DOHH2 (cell line): ENCODE data around the gene RBM26.

Experiments
- H3F3A ChIP-seq: fragments of 200-600 bp; sonication (generic), shearing (Covaris generic); 2 replicates; pipeline ENCODE4 v1.6.0; 2016; ENCODE audit warnings: antibody characterized with exemption, mild to moderate bottlenecking; ENCODE audit not compliant: control insufficient read depth, insufficient read depth
- H3K27ac ChIP-seq: fragments of 200-600 bp; sonication (generic); 2 replicates; pipeline ENCODE4 v1.5.1; 2014; ENCODE audit warnings: low read depth, mild to moderate bottlenecking, low read length, moderate library complexity
- H3K27me3 ChIP-seq: fragments of 200-600 bp; sonication (generic); 2 replicates; pipeline ENCODE4 v1.6.1; 2014; ENCODE audit warnings: mild to moderate bottlenecking, low read length, mixed read lengths; ENCODE audit not compliant: control insufficient read depth
- H3K36me3 ChIP-seq: fragments of 200-600 bp; sonication (generic); 2 replicates; pipeline ENCODE4 v1.6.1; 2014; ENCODE audit warnings: mild to moderate bottlenecking, low read length, moderate library complexity, mixed read lengths; ENCODE audit not compliant: control insufficient read depth
- H3K4me1 ChIP-seq: fragments of 200-600 bp; sonication (generic); 2 replicates; pipeline ENCODE4 v1.6.1; 2014; ENCODE audit warnings: mild to moderate bottlenecking, low read length, mixed read lengths; ENCODE audit not compliant: control insufficient read depth
- H3K4me2 ChIP-seq: fragments of 200-600 bp; sonication (generic); 2 replicates; pipeline ENCODE4 v1.6.0; 2014; ENCODE audit warnings: mild to moderate bottlenecking, low read length, moderate library complexity
- H3K4me3 ChIP-seq: fragments of 200-600 bp; sonication (generic); 2 replicates; pipeline ENCODE4 v1.5.1; 2014; ENCODE audit warnings: mild to moderate bottlenecking, low read length, mixed read lengths
- H3K79me2 ChIP-seq: fragments of 200-600 bp; sonication (generic); 2 replicates; pipeline ENCODE4 v1.6.1; 2014; ENCODE audit warnings: mild to moderate bottlenecking, low read length, mixed read lengths; ENCODE audit not compliant: control insufficient read depth
- H3K9me2 ChIP-seq: fragments of 200-600 bp; sonication (generic); replicated peaks from 2 replicates; pipeline ENCODE4 v1.6.1; 2014; ENCODE audit warnings: mild to moderate bottlenecking, low read length, mixed read lengths; ENCODE audit not compliant: control insufficient read depth
- H3K9me3 ChIP-seq: fragments of 200-600 bp; sonication (generic); 2 replicates; pipeline ENCODE4 v1.6.1; 2014; ENCODE audit warnings: antibody characterized with exemption, low read length, mixed read lengths; ENCODE audit not compliant: control insufficient read depth, insufficient read depth
- H4K20me1 ChIP-seq: fragments of 200-600 bp; sonication (generic); 2 replicates; pipeline ENCODE4 v1.6.0; 2014; ENCODE audit warnings: low read depth, mild to moderate bottlenecking, antibody characterized with exemption, low read length, moderate library complexity; ENCODE audit not compliant: control insufficient read depth, insufficient read depth
- CTCF ChIP-seq: fragments of 200-600 bp; sonication (generic); IDR thresholded peaks from one replicate; pipeline ENCODE4 v1.5.1; 2014; ENCODE audit warnings: antibody characterized with exemption, mild to moderate bottlenecking, low read depth, low read length; ENCODE audit not compliant: poor library complexity, severe bottlenecking
- EZH2phosphoT487 ChIP-seq: fragments of 200-600 bp; sonication (generic); IDR thresholded peaks from 2 replicates; pipeline ENCODE4 v1.6.1; 2017; ENCODE audit warnings: borderline replicate concordance, mild to moderate bottlenecking, antibody characterized with exemption, low read length, moderate library complexity, mixed read lengths

RBM26 gene

DNA sequence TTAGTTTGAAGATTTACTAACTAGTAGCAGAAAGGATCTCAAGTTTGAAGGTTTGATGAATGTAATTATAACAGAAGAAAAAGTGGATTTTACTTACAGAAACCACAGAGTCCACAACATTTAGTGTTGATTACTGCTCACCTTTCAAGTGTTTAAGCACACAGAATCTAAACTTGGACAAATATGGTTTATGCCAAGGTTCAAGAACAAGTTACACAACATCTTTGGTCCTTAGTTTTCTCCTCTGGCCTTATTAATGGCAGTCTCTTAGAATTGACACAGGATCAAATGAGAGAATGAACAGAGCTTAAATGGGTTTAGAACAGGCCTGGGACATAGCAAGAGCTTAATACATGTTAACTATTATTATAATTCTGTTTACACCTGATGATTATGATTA lies 133.0 kb downstream of the RBM26 start:
- no peak for TF ChIP-seq CTCF
- TF ChIP-seq EZH2phosphoT487: no peak
- no peaks in the 10 kb centered on the region for H3K27me3 ChIP-seq

DNA sequence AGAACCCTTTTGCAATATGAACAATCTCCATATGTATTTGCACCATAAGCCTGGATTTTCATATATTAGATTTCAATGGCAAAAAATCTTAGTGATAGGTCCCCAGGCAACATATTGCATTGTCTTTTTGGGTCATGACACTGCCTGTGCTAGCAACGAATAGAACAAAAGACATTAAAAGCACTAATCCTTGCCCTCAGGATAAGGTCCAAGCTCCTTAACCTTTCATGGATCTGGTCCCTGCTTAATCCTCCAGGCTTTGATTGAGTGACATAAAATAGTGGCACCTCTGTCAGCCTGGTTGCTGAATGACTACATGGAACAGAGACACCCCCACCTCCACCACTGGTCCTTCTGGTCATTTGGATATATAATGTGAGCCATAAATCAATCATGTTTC lies 134.4 kb downstream of the RBM26 start:
- no peak overlapping the region for H3K27ac ChIP-seq
- no peaks in the 10 kb centered on the region for H3K9me2 ChIP-seq
- no peak overlapping the region for H3K4me2 ChIP-seq
- H3K79me2 ChIP-seq: no peaks in the 10 kb centered on the region
- no peaks in the 10 kb centered on the region for H3K27me3 ChIP-seq
- no peak overlapping the region for H3K4me3 ChIP-seq
- H4K20me1 ChIP-seq: no peaks in the 10 kb centered on the region
- H3K9me3 ChIP-seq: no peaks in the 10 kb centered on the region
- no peak for TF ChIP-seq EZH2phosphoT487
- no peak for TF ChIP-seq CTCF
- H3F3A ChIP-seq: no peaks in the 10 kb centered on the region
- H3K36me3 ChIP-seq: no peaks in the 10 kb centered on the region
- H3K4me1 ChIP-seq: no peaks in the 10 kb centered on the region

More for the DNA sequence above, 133.0 kb downstream of the RBM26 start:
- no peaks in the 10 kb centered on the region for H3K9me3 ChIP-seq
- no peak overlapping the region for H3K27ac ChIP-seq
- no peaks in the 10 kb centered on the region for H3K9me2 ChIP-seq
- H3K36me3 ChIP-seq: no peaks in the 10 kb centered on the region
- H3K4me2 ChIP-seq: no peak overlapping the region
- H3K4me1 ChIP-seq: no peaks in the 10 kb centered on the region
- H3F3A ChIP-seq: no peaks in the 10 kb centered on the region
- no peaks in the 10 kb centered on the region for H4K20me1 ChIP-seq
- no peaks in the 10 kb centered on the region for H3K79me2 ChIP-seq
- no peak overlapping the region for H3K4me3 ChIP-seq

GRCh38 chr13:79270859-79271258 lies 135.2 kb downstream of the RBM26 start:
- Histone ChIP-seq H3K4me2 (no peak overlapping the region), H3K4me3 (no peak overlapping the region), H3K79me2 (no peaks in the 10 kb centered on the region), H4K20me1 (no peaks in the 10 kb centered on the region), H3K27ac (no peak overlapping the region), H3K9me2 (no peaks in the 10 kb centered on the region), H3K36me3 (no peaks in the 10 kb centered on the region), H3K27me3 (no peaks in the 10 kb centered on the region), H3K4me1 (no peaks in the 10 kb centered on the region), H3F3A (no peaks in the 10 kb centered on the region), H3K9me3 (no peaks in the 10 kb centered on the region)
- TF ChIP-seq CTCF (no peak), EZH2phosphoT487 (no peak)
